ENCODE results near the gene SLC26A1.

The SLC26A1 gene, protein sequence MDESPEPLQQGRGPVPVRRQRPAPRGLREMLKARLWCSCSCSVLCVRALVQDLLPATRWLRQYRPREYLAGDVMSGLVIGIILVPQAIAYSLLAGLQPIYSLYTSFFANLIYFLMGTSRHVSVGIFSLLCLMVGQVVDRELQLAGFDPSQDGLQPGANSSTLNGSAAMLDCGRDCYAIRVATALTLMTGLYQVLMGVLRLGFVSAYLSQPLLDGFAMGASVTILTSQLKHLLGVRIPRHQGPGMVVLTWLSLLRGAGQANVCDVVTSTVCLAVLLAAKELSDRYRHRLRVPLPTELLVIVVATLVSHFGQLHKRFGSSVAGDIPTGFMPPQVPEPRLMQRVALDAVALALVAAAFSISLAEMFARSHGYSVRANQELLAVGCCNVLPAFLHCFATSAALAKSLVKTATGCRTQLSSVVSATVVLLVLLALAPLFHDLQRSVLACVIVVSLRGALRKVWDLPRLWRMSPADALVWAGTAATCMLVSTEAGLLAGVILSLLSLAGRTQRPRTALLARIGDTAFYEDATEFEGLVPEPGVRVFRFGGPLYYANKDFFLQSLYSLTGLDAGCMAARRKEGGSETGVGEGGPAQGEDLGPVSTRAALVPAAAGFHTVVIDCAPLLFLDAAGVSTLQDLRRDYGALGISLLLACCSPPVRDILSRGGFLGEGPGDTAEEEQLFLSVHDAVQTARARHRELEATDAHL

DNA sequence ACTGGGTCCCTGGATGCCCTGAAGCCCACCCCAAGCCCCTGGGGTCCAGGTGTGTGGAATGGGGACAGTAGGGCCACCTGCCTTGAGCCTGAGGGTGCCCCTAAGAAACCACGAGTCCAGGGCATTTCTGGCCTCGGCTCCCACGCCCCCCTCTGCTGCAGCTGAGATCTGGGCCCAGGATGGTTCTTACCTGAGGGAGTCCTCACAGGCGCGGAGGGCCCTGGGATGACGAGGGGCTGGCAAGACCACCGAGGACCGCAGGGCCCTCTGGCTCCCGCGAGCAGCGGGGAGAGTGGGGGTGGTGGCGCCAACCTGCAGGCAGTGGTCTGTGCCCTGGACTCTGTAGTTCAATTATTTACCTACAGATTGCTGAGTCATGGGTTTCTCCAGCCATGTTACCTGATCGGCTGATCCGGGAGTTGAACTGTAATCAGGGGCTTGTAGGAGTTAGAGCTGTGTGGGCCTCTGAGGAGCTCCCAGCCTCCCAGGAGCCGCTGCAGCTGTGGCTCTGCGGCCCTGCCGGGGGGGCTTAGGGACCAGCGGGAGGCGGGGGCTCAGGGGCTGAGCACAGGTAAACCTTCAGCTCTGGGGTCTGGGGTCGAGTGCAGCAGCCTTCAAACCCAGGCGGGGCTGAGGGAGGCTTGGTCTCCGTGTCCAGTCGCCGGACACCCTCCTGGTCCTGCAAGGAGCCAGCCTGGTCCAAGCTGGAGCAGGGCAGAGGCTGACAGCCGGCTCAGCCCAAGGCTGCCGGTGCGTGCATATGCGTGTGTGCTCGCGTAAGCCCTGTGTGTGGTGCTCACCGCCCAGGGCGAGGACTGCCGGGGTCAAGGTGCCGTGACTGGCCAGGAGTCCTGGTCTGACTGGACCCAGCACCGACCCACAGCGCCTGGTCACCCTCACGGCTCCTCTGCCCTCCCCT lies at the start of gene SLC26A1:
Gene SLC26A1, minus strand, starts transcription at position 294 of the 919 bp plus-strand sequence. CDS start 1,701 bp downstream, outside the sequence.
- no peak for DNase-seq (ENCODE audit: low read depth)

DNA sequence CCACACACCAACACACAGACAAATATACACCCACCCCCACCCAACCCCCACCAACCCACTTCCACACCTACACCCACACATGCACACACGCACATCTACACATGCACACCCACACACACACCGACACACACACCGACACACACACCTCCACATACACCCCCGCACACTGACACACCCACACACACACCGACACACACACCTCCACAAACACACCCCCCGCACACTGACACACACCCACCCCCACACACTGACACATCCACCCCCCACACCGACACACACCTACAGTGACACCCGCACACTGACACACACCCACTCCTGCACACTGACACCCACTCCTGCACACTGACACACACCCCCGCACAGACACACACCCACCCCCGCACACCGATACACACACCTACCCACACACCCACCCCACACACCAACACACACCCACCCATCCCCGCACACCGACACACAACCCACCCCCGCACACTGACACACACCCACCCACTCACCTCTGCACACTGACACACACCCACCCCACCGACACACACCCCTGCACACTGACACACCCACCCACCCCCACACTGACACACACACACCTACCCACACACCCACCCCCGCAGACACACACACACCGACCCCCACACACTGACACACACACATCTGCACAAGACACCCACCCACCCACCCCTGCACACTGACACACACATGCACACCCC lies 49.3 kb upstream of the SLC26A1 start:
- no peak for DNase-seq (ENCODE audit: low read depth)

DNA sequence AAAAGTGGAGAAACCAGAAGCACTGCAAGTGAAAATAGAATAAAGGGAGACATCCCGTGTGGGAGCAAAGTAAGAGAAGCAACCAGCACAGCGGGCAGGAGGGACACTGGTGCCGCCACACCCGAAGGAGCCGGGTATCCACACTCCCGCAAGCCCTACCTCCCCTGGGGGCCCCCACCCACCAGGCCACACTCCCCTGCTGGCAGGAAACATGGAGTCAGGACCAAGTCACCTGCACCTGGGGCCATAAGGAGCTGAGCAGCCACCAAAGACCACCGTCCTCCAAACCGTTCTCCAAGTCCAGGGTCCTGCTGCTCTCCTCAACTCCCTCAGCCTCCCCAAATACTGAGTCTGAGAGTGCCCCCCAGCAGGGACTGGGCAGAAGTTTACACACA lies 48.7 kb upstream of the SLC26A1 start:
- no peak for DNase-seq (ENCODE audit: low read depth)

DNA sequence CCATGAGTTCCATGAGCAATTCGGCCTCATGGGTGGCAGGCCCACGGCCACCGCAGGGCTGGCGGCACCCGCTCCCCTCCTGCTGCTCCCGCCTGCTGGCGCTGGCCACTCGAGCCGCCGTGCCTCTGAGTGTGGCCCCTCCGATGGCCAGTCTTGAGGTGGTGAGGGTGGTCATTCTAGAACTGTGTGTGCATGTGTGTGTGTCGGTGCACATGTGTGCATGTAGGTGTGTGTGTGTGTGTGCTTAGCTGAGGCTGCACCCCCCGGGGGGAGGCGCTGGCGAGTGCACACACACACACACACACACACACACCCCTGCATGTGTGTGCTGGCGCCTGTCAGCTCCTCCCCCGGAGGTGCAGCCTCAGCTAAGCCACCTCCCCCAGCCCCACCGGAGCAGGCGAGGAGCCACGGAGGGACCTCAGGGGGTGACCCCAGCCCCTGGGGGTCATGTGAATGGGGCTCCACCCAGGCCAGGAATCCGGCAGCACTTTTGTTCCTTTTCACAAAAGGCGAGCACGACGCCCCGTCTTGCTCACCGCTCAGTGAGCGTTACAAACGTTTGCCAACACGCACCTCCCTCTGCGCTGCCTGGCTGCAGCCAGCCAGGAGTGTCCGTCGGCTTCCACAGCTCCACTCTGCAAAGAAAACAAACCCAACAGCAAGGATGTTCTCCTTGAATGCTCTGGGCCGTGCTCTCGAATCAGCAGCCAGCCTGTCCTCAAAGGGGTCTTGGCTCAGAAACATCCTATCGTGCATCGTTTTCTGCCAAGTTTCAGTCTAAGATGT lies 48.1 kb upstream of the SLC26A1 start:
- no peak for DNase-seq (ENCODE audit: low read depth)

DNA sequence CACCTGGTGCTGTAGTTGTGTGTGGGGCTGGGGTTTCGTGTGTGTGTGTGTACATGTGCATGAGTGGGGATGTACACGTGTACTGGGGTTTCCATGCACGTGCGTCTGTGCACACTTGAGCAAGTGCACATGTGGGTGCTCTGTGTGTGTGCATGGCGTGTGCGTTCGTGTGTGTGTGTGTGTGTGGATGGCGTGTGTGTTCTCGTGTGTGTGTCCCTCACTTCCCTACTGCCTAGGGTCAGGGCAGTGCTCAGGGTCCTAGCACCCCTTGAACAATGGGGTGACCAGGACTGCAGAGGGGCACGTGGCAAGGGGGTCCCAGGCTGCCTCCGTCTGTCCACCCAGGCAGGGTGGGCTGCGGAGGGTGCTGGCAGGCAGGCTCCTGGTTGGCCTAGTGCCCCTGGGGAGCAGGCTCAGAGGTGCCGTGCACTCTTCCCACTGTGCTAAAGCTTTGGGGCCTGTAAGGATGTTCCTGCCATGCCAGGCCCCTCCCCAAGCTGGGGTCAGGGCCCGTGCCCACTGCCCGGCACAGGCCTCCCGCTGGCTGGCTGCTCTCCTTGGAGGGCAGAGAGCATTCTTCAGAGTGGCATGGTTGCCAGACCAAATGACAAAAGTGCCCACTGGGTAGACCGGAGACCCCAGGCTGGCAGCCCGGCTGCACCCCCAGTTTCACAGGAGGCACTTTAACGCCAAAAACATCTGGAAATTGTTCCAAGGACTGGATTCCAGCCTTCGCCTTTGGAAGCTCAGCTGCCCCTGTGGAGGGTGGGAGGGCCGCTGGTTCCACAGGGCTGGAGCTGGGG lies 47.3 kb upstream of the SLC26A1 start:
- no peak for DNase-seq (ENCODE audit: low read depth)

DNA sequence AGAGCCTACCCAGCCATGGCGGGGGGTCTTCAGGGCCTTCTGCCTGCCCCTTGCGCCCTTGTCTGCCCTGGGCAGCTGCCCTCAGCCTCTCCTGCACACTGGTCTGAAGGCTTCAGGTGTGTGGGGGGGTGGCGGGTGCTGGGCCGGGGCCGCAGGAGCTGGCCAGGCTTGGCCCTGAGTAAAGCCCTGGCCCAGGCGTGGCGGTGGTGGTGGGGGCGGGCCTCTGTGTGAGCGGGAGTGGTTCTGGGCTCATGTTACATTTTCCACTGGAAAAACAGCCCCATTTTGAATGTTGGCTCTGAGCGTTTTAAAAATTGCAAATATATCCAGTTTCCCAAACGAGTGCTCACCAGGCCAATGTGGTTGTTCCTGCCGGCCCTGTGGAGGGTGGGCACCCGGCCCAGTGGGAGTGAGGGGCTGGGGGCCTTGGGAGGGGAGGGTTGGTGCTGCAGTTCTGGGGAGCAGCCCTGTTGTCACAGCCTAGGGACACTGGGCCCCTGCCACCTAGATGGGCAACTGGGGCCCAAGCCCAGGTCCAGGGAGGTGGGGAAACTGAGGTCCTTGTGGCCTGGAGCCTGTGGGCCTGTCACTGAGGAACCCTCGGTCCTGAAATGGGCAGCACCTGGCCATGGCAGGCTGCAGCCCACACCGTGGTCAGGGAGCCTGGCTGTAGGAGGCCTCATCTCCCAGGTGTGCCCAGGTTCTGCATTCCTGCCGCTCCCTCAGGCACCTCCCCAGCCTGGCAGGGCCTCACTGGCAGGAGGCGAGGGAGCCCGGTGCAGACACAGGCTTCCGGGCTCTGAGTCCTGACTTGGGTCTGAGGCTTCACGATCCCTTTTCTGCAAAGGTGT lies 46.5 kb upstream of the SLC26A1 start:
- no peak for DNase-seq (ENCODE audit: low read depth)

DNA sequence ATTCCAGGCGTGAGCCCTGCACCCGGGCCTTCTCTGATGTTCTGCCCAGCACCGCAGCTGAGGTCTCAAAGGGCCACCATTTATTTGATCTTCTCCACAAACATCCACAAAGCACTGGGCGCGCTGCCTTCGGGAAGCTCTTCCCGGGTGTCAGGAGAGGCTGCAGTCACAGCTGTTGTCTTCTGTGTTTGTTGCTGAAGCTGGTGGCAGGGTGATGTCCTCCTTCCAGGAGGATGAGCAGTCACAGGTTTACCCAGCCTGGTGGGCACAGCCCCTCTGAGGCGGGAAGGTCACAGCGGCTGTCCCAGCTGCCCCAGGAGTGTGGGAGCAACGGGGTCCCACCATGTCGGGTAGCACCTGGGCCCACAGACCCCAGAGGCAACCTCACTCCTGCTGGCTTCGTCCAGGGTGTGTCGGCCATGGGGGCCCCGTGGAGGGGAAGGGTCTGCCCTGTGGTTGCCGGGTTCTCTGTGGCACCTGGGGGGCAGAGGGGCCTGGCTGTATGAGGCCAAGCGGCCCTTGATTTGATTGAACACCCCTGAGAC lies 45.8 kb upstream of the SLC26A1 start:
- DNase-seq (ENCODE audit: low read depth) = no peak

DNA sequence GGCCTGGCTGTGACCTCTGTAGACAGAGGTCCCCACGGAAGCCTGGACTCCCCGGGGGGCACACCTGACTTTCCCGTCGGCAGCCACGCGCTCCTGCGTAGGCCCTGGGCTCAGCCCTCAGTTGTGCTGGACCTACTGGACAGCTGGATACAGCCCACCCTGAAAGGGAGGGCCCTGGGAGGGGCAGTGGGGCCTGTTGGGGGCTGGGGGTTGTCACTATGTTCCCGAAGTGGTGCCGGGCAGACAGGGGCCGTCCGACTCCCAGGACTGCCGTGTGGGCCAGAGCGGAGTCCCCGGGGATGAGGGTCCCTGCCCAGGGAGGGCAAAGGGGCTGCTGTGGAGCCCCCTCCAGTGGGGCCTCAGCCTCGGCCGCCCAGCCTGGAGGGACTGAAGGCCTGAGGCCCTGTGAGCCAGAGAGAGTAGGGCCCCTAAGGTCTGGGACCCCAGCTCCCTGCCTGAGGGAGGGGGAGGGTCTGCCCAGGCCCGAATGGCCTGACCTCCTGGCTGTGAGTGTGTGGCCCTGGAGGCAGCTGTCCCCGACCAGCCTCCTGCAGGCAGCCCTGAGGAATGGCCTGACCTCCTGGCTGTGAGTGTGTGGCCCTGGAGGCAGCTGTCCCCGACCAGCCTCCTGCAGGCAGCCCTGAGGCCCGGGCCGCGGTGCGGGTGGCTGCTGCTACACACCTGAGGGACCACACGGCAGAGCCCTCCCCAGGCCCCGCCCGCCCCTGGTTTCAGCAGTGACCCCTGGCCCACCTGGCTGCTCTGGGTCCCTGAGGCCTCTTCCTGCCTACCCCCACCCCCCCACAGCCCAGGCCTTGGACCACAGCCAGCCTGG lies 44.0 kb upstream of the SLC26A1 start:
- no peak for DNase-seq (ENCODE audit: low read depth)

DNA sequence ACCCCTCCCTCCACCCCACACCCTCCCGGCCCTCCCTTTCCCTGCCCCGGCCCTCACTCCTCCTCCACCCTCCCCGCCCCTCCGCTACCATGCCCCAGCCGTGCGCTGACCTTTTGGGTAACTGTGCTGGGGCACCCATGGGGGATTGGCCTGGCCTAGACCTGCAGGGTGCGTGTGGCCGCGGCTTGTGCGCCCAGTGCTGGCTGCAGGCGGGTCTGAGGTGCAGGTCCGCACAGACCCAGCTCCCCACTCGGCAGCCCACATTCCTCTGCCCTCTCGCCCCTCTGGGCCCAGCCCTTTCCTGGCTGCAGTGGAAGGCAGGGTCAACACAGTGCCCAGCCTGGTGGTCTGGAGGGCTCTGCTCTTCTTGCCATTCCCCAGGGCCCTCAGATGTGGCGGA lies 42.9 kb upstream of the SLC26A1 start:
- no peak for DNase-seq (ENCODE audit: low read depth)

DNA sequence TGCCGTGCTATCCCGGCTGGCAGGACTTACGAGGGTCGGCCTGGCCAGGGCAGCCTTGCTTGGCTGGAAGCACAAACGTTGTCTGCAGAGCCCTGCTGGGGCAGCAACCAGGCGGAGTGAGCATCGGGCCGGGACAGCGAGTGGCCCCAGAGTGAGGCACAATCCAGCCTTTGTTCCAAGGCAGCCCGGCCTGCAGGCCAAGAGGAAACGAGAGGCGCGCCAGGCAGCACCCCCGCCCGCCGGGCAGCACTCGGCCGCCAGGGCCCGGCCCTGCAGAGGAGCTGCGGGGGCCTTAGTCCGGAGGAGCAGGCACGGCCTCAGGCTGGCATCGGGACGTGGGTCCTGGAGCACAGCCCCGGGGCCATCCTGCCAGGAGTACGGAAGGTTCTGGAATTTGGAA lies 42.3 kb upstream of the SLC26A1 start:
- no peak for DNase-seq (ENCODE audit: low read depth)

DNA sequence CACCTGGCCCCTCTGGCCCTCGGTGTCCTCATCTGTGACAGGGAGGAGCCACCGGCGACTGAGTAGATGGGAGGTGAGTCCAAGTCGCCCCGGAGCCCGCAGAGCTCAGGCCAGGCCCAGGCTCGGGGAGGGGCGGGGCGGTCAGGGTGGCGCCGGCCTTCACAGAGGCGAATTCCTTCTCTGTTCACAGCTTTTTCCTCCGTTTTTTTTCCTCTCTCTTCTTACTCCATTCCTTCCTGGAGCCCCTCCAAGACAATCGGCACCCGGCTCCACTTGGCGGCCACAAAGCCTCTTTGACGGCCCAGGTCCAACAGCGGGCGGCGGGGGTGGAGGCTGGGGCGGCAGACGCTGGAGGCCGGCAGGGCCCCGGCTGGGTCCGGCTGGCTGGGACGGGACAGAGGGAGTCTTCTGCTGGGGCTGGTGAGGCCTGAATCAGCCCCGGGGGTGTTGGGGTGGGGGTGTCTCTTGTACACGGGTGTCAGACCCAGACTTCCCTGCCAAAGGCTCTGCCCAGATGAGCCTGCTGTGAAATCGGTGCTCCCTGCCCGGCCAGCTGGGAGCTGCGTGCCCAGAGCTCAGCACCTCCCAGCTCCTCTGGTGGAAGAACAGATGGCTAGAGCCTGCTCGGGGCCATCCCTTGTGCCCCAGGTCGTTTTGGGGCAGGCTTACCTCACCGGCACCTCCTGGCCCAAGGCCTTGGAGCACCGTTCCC lies 40.8 kb upstream of the SLC26A1 start:
- DNase-seq (ENCODE audit: low read depth) = no peak

DNA sequence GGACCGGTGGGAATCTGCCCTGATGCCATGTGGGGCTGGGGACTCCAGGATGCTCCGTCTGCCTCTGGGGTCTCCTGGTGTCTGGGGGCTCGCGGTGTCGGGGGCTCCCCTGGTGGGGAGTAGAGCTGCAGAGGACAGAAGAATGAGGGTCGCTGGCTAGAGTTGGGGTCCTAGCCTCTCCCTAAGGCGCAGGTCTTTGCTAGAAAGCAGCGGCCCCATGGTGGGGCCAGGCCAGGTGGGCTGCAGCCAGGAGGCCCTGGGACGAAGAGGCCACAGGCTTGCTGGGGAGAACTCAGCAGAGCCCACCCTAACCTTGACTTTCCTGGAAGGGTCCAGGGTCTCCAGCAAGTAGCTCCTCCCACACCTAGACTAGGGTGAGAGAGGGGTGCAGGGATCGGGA lies 39.7 kb upstream of the SLC26A1 start:
- no peak for DNase-seq (ENCODE audit: low read depth)

DNA sequence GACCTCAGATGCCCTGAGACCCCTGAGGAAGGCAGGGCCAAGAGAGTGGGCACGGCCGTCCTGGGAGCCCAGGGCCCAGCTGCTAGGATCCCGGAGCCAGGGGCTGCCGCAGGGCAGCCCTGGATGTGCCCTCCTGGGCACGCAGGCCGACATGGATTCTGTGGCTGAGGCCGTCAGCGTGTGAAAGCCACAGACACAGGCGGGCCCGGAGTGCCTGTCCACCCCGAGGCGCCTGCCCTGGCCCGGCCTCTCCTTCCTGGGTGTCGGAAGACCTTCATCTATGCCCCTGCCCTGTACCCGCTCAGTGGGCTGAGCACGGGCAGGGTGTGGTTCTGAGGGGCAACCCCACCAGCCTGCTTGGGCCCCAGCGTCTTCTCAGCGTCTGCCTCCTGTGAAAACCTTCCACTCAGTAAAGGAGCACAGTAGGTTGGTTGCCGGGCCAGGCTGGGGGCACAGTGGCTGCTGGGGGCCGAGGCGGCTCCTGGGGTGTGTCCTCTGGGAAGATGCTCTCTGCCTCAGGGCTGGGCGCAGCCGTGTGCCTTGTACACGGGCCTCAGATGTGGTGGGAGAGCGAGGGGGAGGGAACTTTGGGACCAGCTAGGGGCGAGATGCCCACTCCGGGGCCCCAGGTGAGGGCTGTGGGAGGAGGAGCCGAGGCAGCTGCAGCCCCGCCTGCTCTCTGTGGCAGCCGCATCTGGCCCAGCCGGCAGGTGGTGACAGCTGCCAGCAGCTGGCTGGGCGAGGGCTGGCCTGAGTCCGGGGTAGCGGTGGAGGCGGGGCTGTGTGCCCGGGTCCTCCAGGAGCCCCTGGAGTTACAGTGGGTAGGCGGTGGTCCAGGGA lies 39.0 kb upstream of the SLC26A1 start:
- DNase-seq (ENCODE audit: low read depth) = no peak

DNA sequence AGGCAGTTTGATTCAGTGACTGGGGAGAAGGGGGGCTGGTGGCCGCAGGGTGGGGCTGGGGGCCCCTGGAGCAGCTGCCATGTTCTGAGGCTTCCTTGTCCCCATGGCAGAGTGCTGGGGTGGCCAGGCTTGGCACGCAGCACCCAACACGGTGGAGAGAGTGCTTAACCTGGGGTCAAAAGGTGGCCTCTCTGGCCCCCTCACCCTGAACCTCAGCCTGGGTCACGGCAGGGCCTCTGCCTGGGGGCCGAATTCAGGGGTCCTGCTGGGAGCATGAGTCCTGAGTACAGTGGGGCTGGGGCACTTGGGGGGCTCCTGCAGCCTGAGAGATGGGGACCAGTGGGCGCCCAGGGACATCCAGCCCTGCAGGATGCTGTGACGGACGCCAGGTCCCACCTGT lies 38.1 kb upstream of the SLC26A1 start:
- no peak for DNase-seq (ENCODE audit: low read depth)

DNA sequence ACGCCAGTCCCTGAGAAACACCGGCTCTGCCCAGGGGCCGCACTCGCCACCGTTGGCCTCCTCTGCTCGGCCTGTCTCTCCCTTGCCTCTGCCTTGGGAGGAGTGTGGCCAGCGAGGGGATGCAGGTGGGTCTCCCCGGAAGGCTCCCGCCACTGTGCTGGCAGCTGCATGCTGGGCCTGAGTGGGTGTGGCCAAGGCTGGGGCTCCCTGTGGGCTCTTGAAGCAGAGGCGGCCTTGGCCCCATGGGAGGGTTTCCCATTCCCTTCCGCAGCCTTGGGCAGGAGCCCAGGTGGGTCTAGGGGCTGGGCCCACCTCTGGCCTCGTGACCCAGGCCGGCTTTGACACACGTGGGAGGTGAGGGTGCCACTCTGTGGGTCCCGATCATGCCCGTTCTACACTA lies 37.4 kb upstream of the SLC26A1 start:
- DNase-seq (ENCODE audit: low read depth) = no peak

DNA sequence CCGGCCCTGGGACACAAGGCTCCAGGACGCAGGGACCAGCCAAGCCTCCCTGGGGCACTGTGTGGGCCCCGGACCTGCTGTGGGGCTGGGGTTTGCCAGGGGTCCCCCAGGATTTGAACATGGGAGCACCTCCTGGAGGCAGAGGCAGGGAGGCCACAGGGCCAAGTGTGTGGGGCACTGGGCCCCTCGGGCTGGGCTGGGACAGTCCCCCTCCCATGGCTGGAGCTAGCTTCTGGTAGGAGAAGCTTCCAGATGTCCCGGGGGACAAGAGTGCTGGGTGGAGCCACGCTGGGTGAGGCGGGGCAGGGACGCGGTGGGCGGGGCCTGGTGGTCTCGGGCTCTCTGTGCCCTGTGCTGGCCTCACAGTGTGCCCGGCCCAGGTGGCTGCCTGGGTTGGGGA lies 36.8 kb upstream of the SLC26A1 start:
- no peak for DNase-seq (ENCODE audit: low read depth)
